ENCODE results near the gene STAMBP.
A peak's percentile ranks its signal among the peaks of the same experiment; 100 is the strongest.

Gene STAMBP

GRCh38 chr2:73827018-73827417 lies 1.7 kb upstream of the STAMBP start:
- no peak overlapping the region for H3K27ac ChIP-seq
- DNase-seq (ENCODE audit: low spot score) = no peak
- no peak overlapping the region for H3K4me3 ChIP-seq
- TF ChIP-seq CTCF (IDR thresholded peaks at IDR 0.05) = no peak

GRCh38 chr2:73827660-73828388 lies 937 bp upstream of the STAMBP start:
- no peak for DNase-seq (ENCODE audit: low spot score)
- no peak overlapping the region for H3K27ac ChIP-seq
- TF ChIP-seq CTCF (IDR thresholded peaks at IDR 0.05) = no peak
- H3K4me3 ChIP-seq = peak overlapping the region; percentile 82

GRCh38 chr2:73828389-73828817 lies 358 bp upstream of the STAMBP start:
- Histone ChIP-seq H3K27ac (peak overlapping the region; percentile 94 to 96), H3K4me3 (peak overlapping the region; percentile 82)
- no peak for DNase-seq (ENCODE audit: low spot score)
- no peak for TF ChIP-seq CTCF (IDR thresholded peaks at IDR 0.05)

GRCh38 chr2:73830871-73831401 lies 2.2 kb downstream of the STAMBP start:
- no peak for TF ChIP-seq CTCF (IDR thresholded peaks at IDR 0.05)
- Histone ChIP-seq H3K27ac (no peak overlapping the region), H3K4me3 (no peak overlapping the region)
- no peak for DNase-seq (ENCODE audit: low spot score)

- no peak overlapping the region for H3K27ac ChIP-seq
- DNase-seq (ENCODE audit: low spot score) = no peak
- no peak overlapping the region for H3K4me3 ChIP-seq
- no peak for TF ChIP-seq CTCF (IDR thresholded peaks at IDR 0.05)
Observed at GRCh38 chr2:73832930-73833329, 4.2 kb downstream of the STAMBP start.

GRCh38 chr2:73836141-73836943 lies 7.6 kb downstream of the STAMBP start:
- no peak overlapping the region for H3K4me3 ChIP-seq
- no peak for TF ChIP-seq CTCF (IDR thresholded peaks at IDR 0.05)
- H3K27ac ChIP-seq = no peak overlapping the region
- DNase-seq (ENCODE audit: low spot score) = no peak
